HepG2 (cell line): ENCODE results near the gene COMMD2.

Experiments used
- GABPA ChIP-seq, 2 experiments: IDR thresholded peaks; 2 replicates each; pipeline ENCODE4 v1.6.1; 2011 to 2016; ENCODE audit warnings: low read depth in 2 of 2, low read length in 1 of 2, missing biosample characterization in 1 of 2, missing genetic modification characterization in 1 of 2
- MYC ChIP-seq: sonication (generic); formaldehyde crosslinking; IDR thresholded peaks from 2 replicates; pipeline ENCODE4 v1.9.0; 2021; ENCODE audit warnings: missing genetic modification reagents, borderline replicate concordance
- RFX1 ChIP-seq: fragments of 450-650 bp; IDR thresholded peaks from 2 replicates; pipeline ENCODE4 v1.6.1; 2017
- ZC3H4 ChIP-seq: sonication (generic); formaldehyde crosslinking; IDR thresholded peaks from 2 replicates; pipeline ENCODE4 v1.4.0; 2020; ENCODE audit warnings: missing genetic modification reagents, borderline replicate concordance
- ZNF660 ChIP-seq: sonication (generic); formaldehyde crosslinking; IDR thresholded peaks from 2 replicates; pipeline ENCODE4 v1.5.1; 2020; ENCODE audit warnings: mild to moderate bottlenecking, low read depth, missing genetic modification reagents, borderline replicate concordance

DNA sequence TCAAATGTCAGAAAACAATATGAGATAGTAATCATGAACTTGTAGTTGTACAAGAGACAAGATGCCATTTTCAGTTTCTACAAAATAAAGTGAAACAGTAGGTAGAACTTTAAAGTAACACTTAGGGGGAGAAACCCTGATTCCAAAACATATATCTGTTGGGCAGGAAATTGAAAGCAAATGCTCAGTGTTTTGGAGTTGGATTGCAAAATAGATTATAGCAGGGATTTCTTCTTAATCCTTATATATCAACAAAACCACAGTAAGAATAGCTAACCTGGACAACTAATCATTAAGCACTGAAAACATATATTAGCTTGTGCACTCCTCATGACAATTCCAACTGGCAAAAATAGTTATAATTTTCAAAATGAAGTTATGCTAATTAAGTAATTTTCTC lies 46.9 kb downstream of the COMMD2 start:
- TF ChIP-seq ZC3H4 (CRISPR knock-in tag), result no peak
- TF ChIP-seq MYC (CRISPR knock-in tag), result no peak
- TF ChIP-seq GABPA (IDR thresholded peaks at IDR 0.05; ENCODE audit: low read depth, low read length), result no peak
- no peak for TF ChIP-seq GABPA (CRISPR knock-in tag; IDR thresholded peaks at IDR 0.05; ENCODE audit: low read depth)
- TF ChIP-seq RFX1, result no peak
- TF ChIP-seq ZNF660 (CRISPR knock-in tag), result no peak
